ENCODE measurements around the gene DALRD3.

The DALRD3 gene

GRCh38 chr3:49017971-49018706 lies at the start of gene DALRD3:
Gene DALRD3 (minus strand): TSS chr3:49018580. CDS start chr3:49018564, 16 bp downstream.
- DNase-seq: peak; percentile 61

- no peak for DNase-seq
Observed at GRCh38 chr3:49058011-49058410, 39.6 kb upstream of the DALRD3 start.

GRCh38 chr3:49057268-49057667 lies 38.9 kb upstream of the DALRD3 start:
- no peak for DNase-seq

- DNase-seq: no peak
Observed at GRCh38 chr3:49054344-49054862, 36.0 kb upstream of the DALRD3 start.

- DNase-seq: no peak
Observed at GRCh38 chr3:49053543-49053942, 35.2 kb upstream of the DALRD3 start.

- no peak for DNase-seq
Observed at GRCh38 chr3:49035281-49035680, 16.9 kb upstream of the DALRD3 start.

- no peak for DNase-seq
Observed at GRCh38 chr3:49034650-49035049, 16.3 kb upstream of the DALRD3 start.

GRCh38 chr3:49032646-49033304 lies 14.4 kb upstream of the DALRD3 start:
- no peak for DNase-seq

- no peak for DNase-seq
Observed at GRCh38 chr3:49030321-49030720, 11.9 kb upstream of the DALRD3 start.

- DNase-seq: no peak
Observed at GRCh38 chr3:49029563-49029884, 11.1 kb upstream of the DALRD3 start.

GRCh38 chr3:49028673-49029562 lies 10.5 kb upstream of the DALRD3 start, which contains the start of gene IMPDH2:
Gene IMPDH2 (minus strand): TSS chr3:49029398. CDS start chr3:49029350, 48 bp downstream.
- DNase-seq: peak; percentile 94

GRCh38 chr3:49028298-49028672 lies 9.9 kb upstream of the DALRD3 start:
- no peak for DNase-seq

GRCh38 chr3:49027634-49028033 lies 9.3 kb upstream of the DALRD3 start:
- no peak for DNase-seq

- no peak for DNase-seq
Observed at GRCh38 chr3:49026536-49026935, 8.2 kb upstream of the DALRD3 start.

GRCh38 chr3:49025793-49026520 lies 7.6 kb upstream of the DALRD3 start:
- DNase-seq: no peak

GRCh38 chr3:49025005-49025792 lies 6.8 kb upstream of the DALRD3 start:
- DNase-seq: no peak

GRCh38 chr3:49024449-49024848 lies 6.1 kb upstream of the DALRD3 start:
- no peak for DNase-seq

GRCh38 chr3:49023775-49024174 lies 5.4 kb upstream of the DALRD3 start:
- DNase-seq: no peak

GRCh38 chr3:49022688-49023171 lies 4.3 kb upstream of the DALRD3 start:
- DNase-seq: no peak

GRCh38 chr3:49021813-49022687 lies 3.7 kb upstream of the DALRD3 start, which contains the start of gene NDUFAF3:
Gene NDUFAF3 (plus strand): TSS chr3:49022121. CDS start chr3:49022145, 24 bp downstream.
- DNase-seq: peak; percentile 95
